NCI-H345 (cell line): ENCODE results near the gene BAHCC1.

Experiments
- DNase-seq: peaks from one replicate; lab custom pipeline; 2025; lab: John Stamatoyannopoulos, UW

The BAHCC1 gene

DNA sequence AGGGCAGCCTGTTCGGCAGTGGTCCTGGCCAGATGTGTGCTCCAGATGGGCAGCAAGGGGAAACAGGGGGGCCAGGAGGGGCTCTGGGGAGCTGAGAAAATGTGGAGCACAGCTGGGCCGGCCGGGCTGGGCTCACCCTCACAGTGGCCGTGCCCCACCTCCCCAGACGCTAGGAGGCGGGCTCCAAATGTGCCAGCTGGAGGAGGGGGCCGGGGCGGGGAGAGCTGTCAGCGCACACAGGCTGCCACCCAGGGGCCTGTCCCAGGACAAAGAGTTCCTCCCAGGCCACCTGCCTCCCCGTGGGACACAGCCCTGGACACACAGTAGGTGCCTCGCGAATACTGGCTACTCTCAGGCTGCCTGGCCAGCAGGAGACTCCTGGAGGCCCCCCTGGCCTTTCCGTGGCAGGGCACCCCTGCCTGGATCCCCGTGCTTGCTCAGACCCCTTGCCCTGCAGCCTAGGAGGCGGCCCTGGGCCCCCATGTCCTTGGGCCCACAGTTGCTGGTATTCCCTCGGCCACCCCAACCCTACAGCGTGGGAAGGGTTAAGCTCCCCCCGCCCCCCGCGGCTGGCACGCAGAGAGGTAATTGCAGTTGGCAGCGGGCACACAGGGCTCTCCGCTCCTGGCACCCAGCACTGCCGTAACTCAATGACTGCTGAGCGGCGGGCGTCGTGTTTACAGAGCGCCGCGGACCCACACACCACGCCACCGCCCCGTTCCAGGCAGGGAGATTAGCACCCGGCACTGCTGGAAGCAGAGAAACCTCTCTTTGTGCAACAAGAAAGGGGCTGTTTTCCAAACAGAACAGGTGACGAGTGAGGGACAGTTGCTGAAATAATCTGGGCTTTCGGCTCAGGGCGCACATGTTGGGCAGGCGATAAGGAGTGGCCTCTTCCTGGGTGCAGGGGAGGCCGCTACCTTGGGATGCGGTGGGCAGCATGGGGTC lies 32.2 kb downstream of the BAHCC1 start:
- DNase-seq = peak; percentile 99

DNA sequence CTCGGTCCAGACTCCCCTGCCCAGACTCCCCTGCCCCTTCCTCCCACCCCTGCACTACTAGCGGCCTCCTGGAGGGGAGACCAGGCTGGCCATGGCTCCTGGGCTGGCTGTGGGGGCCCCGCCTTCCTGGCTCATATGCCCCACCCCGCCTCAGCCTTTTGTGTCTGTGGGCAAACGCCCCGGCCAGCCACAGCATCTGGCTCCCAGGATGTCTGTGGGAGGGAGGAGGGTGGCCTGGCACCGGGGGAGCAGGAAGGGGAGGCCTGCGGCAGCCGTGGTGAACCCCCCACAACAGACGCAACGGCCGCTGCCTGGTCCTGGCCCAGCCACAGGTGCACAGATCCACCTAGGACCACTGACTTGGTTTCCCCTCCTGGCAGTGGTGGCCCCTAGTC lies 32.9 kb downstream of the BAHCC1 start:
- peak; percentile 82 for DNase-seq

DNA sequence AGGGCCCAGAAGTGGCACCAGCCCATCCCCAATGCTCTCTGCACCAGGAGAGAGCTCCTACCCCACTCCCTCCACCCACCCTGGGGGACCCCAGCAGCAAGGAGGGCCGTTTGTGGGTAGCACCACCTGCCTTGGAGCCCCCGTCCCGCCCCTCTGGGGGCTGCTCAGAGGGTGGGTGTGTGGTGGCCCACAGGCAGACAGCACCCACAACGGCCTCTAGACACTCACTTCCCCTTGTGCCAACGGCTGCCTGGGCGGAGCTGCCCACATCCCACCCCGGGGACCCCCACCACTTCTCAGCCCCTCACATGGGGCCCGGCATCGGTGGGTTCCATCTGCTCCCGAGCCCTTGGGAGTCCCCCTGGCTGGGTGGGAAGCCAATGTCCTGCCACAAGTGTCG lies 33.3 kb downstream of the BAHCC1 start:
- no peak for DNase-seq

DNA sequence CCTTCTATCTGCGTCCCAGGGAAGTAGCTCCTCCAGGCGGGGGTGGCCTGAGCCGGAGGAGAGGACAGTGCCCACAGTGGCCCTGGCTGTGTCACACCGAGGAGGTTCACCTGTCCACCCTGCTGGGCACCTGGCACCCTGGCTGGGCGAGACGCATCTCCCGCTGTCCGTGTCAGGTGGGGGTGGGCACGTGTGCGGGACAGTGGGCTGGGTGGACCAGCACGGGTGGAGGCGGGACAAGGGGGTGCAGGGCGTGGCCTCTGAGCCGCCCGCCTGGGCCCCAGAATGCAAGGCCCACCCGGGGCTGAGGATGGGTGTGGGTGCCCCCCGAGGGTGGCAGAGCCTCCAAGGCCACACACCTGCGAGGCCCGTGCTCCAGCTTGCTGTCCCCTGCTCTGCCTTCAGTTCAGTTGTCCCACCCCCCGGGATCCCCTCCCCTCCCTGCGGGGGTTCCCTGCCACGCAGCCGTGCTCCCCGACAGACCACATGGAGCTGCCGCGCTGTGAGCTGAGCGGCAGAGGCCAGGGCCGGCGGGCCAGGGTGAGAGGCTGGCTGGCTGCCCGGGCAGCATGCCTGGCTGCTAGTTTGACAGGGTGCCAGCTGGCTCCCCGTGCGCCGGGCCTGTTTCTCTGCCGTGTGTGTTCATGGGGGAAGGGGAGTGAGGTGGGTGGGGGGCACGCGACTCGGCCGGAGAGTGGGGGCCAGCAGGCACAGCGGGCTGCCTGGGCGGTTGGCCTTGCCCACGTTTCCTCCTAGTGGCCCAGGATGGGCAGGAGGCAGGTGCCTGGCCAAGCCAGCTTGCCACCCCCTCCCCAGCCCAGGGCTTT lies 33.9 kb downstream of the BAHCC1 start:
- peak; percentile 97 for DNase-seq

DNA sequence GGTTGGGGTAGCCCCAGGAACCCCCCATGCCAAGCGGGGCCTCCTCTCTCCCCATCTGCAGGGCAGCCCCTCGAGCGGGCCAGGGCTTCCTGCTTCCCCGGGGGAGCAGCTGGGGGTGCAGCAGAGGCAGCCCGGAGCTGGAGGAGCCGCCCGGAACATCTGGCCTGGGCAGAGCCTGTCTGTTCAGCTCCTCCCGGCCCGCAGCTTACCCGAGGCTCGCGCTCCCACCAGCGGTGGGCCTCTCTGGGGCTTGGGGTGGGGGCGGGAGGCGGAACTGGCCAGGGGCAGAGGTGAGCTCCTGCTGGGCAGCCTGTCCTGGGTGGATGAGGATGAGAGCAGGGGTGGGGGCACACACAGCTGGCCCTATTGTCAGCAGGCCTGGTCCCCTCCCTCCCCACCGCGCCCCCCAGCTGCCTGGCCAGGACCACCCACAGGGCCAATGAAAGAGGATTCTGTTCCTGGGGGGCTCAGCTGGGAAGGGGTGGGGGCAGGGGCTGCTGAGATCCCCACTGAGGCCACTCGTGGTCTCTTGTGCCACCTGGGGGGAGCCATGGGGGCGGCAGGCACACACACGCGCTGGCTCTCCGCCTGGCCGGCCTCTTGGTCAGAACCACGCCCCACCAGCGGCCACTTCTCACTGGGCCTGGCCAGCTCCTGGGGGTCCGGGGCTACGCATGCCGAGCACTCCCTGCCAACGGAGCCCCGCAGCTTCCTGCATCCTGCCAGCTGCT lies 34.7 kb downstream of the BAHCC1 start:
- DNase-seq = peak; percentile 55

DNA sequence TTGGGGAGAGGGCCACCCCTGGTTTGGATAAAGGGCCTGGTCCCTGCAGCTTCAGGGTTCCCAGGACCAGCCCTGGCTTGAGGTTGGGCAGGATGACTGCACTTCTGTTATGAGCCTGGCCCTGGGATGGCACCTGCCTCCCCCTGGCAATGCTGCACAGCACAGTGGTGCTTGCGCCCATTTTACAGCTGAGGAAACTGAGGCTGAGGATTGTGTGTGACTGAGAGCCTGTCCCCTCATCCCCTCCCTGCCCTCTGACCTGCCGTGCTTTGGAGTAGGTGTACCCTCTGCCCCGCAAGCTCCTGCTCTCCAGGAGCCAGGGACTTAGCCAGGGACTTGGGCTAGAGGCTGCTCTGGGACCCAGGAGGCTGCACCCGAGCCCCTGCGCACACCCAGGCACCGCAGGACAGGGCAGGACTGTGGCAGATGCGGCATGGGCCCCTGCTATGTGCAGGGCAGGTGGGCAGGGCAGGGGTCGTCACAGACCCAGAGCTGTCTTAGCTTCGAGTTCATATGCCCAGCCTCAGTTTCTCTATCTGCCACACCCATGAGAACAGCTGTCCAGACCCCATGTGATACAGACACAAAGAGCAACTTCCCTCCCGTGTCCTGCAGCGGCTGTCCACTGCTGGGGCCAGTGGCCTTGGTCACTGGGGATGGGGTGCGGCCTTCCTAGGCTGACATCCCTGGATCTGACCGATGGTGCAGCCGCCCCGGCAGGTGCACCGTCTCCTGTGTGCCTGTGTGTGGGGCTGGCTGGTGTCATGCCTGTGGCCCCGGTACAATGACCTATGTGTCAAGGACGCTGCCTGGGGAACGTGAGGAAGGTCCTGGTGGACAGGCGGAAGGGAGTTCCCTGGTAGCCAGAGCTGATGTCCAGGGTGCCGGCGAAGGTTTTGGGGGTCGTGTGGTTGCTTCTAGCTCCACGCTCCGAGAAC lies 36.6 kb downstream of the BAHCC1 start:
- no peak for DNase-seq

DNA sequence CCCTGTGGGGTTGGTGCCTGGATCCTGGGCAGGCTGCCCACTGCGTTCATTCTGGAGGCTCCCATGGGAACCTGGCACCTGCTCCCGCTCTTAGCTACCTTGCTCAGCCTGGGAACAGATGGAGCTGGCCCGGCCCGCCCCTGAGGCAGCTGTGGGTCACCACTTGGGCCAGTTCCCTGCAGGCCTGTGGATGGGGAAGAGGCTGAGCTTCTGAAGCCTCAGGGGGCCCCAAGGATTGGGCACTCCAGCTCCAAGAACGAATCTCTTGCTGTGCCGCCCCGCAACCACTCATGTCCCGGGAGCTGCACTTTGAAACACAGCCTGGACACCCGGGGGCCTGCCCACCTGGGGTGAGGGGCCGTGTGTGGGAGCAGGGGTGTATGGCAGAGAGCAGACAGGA lies 37.7 kb downstream of the BAHCC1 start:
- DNase-seq = peak; percentile 96

DNA sequence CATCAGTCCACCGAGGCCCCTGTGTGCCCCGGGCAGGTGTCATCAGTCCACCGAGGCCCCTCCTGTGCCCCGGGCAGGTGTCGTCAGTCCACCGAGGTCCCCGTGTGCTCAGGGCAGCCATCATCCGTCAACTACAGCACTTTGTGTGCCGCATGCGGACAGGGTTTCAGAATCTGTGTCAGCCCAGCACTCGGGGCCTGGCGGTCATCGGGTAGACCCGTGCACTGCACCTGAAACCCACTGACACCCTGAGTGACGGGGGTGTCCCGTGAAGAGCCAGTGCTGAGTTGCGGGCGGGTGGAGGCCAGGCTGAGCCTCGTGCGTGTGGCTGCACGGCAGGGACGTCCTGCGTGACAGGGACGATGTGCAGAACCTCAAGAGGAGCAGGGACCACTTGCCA lies 38.4 kb downstream of the BAHCC1 start:
- no peak for DNase-seq

DNA sequence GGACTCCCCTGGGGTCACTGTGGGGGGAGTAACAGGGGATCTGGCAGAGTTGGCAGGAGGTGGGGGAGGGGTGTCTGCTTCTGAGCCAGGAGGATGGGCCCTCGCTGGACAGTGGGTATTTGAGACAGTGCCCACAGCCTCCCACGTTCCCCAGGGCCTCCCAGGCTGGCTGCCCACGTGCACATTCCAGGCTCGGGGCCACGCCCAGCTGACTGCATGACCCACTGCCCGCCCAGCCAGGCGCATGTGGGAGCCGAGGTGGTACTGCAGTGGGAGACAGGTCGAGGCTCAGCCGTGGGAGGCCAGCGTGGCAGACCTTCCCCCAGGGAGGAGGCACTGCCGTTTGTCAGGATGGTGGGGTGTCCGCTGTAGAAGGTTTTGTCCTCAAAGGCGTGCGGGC lies 38.8 kb downstream of the BAHCC1 start:
- DNase-seq = no peak

DNA sequence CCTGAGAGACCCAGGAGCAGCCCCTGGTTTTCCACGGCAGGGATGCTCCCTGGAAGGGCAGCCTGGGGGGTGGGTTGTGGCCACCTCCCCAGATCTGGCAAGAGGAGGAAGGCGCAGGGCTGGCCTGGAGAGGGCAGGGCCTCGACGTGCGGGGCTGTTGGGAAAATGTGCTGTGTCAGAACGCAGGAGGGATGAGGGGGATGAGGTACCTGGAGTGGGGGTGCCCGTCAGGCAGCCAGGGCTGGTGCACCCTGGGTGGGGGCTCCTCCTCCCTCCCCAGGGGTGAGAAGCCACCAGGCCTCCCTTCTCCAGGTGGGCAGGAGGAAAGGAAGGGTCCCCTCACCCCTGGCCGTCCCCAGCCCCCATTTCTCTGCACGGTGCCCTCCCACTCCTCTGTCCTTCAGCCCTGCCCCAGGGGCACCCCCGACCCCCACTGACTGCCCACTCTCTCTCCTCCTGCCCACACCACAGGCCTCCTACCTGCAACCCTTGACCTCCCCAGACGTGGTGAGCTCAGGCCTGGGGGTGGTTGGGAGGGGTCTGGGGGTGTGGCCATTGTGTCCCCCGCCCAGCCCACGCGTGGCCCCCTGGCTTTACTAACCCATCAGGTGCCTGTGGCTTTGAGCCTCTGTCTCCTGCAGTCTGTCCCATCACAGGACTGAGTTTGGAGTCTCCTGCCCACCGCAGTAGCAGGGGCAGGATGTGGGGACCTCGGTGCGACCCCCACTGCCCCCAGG lies 39.6 kb downstream of the BAHCC1 start:
- DNase-seq = no peak

DNA sequence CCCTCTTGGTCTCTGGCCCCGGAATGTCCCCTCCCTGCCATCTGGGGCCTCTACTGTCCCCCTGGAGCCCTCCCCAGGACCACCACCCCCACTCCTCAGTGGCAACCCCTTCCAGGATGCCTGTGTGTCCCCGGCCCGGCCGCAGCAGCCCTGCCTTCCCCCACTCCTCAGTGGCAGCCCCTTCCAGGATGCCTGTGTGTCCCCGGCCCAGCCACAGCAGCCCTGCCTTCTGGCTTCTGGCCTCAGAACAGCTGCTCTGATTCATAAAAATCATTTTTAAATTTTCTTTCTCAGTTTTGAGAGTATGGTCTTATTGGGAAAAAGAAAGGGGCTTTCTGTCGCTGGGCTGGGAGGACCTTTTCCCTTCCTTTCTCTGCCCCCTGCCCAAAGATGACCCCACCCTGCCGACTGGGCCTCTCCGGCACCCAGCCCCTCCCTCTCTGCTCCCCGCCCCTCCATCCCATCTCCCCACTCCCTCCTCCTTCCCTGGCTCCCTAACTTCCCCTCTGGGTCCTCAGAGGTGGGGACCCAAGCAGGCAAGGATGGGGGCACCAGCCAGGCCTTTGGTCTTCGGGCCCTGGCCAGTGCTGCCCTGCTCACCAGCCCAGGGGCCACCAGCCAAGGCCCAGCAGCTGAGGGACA lies 40.5 kb downstream of the BAHCC1 start:
- DNase-seq = no peak

DNA sequence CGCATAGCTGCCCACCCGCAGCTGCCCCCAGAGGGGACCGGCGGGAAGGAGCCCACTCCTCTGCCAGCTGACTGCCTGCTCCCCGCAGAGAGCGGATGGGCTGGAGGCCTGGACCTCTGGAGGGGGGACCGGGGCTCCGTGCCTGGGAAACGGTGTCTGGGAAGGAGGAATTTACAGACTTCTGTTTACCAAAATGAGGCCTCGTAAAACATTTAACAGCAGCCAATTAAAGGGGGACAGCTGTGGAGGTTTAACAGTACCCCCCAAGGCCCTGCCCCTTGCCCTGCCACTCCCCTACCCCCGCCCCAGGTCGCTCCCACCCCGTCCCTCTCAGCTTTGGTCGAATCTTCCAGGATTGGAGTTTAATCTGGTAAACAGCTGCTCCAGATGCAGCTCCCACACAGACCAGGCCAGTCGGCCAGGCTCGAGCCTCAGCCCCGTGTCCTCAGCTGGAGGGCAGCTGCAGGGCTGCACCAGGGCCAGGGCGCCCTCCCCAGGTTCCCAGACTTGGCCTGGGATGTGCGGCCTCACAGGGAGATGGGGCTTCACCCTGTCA lies 41.1 kb downstream of the BAHCC1 start:
- DNase-seq = no peak

DNA sequence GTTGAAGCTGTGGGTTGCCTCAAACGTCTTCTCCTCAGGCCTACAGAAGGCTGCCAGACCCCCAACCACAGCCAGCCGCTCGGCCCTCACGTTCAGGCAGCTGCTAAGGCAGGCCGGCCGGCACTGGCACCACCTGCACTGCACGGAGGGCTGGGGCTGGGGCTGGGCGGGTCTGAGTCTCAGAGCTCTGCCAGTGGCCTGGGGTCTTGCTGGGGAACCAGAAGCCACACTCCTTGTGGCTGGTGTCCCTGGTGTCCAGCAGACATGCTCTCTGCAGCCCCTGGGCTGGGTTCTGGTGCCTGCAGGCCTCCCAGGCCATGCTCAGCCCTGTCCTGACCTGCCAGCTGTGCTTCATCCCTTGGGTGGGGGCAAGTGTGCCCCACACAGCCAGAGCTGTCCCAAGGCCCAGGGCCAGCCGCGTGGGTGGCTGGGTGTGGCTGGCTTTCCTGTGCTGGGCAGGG lies 42.0 kb downstream of the BAHCC1 start:
- no peak for DNase-seq

DNA sequence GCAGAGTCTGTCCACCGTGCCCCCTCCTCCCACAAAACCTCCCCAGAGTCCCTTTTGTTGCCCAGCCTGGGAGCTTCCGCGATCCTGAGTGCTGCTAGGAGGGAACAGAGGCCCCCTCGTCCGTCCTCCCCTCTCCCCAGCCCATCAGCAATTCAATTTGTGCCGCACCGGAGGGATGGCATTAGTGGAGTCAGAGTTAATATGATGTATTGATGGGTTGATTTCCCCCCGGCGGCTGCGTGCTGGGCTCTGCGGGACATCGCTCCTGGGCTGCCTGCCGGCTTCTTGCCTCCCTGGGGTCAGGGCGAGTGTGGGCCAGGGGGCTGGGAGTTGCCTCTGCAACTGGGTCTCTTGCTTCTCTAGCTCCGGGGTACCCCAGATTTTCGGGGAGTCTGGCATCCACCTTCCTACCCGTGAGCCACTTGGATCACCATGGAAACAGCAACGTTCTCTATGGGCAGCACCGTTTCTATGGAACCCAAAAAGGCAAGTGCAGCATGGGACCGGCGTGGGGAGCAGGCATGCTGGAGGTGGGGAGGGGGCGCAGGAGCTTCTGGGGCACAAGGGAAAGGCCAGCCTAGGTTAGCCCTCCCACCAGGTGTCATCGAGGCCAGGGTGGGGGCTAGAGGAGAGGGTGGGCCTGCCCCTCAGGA lies 42.9 kb downstream of the BAHCC1 start:
- DNase-seq = no peak

DNA sequence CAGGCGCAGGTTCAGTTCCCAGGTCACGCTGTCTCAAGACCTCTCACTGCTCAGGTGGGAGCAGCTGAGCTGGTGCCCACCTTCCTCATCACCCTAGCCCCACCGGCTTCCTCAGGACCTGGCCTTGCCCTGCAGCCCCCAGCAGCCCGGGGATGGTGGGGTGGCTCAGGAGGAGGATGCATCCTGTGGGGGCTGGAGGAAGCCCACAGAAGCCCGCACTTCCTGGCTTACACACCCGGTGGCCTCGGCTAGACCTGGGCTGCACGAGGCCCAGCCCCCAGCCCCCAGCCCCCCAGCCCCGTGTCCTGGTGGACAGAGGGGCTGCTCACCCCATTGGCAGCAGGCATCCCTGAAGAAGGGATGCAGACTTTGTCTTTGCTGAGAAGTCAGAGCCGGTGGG lies 43.4 kb downstream of the BAHCC1 start:
- no peak for DNase-seq

DNA sequence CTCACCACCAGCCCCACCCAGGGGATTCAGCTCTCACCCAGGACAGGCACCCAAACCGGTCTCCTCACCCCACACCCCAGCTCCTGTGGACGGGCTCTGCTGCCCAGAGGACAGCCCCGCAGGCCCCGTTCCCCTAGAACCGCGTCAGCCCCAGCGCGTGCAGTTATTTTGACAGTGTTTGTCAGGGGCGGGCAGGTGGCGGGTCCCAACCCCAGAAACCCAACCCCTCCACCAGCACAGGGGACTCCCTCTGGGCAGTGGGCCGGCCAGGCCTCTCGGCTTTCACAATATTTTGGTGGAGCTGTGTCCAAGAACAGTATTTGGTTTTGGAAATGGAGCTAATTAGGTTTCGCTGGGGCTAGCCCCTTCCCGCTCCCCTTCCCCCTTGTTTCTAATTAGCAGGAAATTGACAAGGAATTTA lies 44.8 kb downstream of the BAHCC1 start:
- no peak for DNase-seq

DNA sequence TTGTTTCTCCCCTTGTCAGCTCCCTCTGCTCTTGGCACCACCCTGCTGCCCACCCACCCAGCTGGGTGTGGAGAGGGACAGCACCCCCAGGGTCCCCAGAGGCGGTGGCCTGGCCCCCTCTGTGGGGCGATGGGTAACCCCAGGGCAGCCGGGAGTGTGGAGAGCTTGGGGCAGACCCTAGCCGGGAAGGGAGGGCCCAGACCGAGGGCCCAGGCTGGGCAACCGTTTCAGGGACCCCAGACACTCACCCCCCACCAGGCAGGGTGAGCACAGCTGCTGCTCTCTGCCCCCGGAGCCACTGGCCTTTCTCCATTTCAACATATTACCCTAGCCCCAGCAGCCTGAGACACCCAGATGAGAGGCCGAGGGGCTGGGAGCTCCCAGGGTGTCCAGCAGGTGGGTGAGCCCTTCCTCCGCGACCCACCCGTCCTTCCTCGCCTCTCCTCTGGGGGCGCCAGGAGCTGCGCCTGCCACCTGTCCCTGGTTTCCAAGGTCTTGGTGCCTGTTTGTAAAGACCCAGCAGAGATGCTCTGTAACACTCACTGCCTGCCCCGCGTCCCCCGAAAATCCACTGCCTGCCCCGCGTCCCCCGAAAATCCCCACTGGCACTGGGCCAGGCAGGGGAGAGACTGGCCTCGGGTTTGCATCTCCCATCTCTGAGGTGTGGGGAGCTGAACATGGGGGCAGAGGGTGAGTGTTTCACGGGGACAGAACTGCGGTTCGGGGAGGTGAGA lies 45.4 kb downstream of the BAHCC1 start:
- peak; percentile 16 for DNase-seq

DNA sequence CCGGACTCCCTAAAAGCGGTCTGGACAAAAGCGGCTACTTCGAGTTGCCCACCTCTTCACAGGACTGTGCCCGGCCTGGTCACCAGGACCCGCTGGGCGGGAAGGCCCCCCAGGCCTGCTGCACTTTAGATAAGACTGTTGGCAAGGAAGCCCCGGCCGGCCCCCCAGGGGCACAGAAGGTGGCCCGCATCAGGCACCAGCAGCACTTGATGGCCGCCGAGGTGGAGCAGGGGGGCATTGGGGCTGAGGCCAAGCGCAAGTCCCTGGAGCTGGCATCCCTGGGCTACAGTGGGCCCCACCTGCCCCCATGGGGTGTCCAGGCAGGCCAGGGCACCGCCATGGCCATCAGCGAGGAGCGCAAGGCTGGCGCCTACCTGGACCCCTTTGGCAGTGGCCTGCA lies 47.5 kb downstream of the BAHCC1 start:
- no peak for DNase-seq
